ENCODE results near the gene TEKT3. TPM values are rescaled to one million over a fixed set of nuclear protein-coding genes. Genes with fewer than 3 reads are reported as not detected.

TEKT3 gene
- total and polyA plus RNA-seq, 2 donors (not counting 3 experiments of a cell fraction or from before 2014, with no cell fraction given): 0.28 TPM; not detected in 1

DNA sequence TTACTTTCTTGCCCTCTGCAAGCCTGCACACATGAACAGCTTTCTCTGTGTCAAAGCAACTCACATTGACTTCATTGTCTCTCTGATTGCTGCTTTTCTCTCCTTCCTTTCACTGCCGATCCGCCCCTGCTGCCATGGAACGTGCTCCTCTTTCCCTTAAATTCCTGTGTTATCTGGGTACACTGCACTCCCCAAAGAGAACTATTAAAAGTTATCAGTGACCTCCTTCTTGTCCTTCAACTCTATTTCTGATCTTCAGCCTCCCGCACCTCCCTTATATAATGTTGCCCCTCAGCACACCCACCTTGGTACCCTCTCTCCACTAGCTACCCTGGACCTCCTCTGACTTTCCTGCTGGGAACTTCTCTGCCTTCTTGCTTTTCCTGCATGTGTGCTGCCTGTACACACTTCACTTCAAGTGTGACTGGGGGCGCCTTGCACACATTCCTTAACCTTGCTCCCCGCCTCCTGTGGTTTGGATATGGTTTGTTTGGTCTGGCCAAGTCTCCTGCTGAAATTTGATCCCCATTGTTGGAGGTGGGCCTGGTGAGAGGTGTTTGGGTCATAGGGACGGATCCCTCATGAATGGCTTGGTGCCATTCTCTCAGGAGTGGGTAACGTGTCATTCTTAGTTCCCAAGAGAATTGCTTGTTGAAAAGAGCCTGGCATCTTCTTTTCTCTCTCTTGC is 49.6 kb downstream of the TEKT3 start:
- no peak overlapping the region for H2AFZ ChIP-seq (ENCODE audit: low read depth, low read length)
- H3K36me3 ChIP-seq (ENCODE audit: control insufficient read depth in 2 of 2, extremely low read depth in 1 of 2, insufficient read depth in 2 of 2, low read length in 2 of 2): no peaks in the 10 kb centered on the region
- no peak overlapping the region for H3K4me2 ChIP-seq (ENCODE audit: insufficient read depth, low read length)
- dilution Hi-C loops (cut with MboI; ENCODE audit: extremely low pct_ligation_motif_present, low sequenced_read_pairs): no loop called here
- no peaks in the 10 kb centered on the region for H3K9me3 ChIP-seq (replicated peaks; ENCODE audit: control insufficient read depth, insufficient read depth, low read length)
- intact Hi-C loops (cut with micrococcal nuclease): no loop called here
- ChIA-PET POLR2A (no interaction called here), CTCF (interaction anchor here (1.9 kb wide), 1 partner anchor 211 kb away, joined by 5 read pairs; no protein-coding TSS in a partner anchor)
- H3K9ac ChIP-seq (replicated peaks; ENCODE audit: extremely low read depth, insufficient read depth, low read length): no peak overlapping the region
- H4K20me1 ChIP-seq (replicated peaks; ENCODE audit: control insufficient read depth, extremely low read depth, insufficient read depth, low read length): no peaks in the 10 kb centered on the region
- FAIRE-seq (no peak), DNase-seq (ENCODE audit: low read depth, low spot score) (no peak)
- peaks cover 0 to 5% of the 10 kb centered on the region in 2 experiments for H3K27me3 ChIP-seq (ENCODE audit: control insufficient read depth in 2 of 2, insufficient read depth in 2 of 2, low read length in 2 of 2)
- BruUV-seq (replicated peaks): no TSS peak
- TF ChIP-seq, protein P1, sequence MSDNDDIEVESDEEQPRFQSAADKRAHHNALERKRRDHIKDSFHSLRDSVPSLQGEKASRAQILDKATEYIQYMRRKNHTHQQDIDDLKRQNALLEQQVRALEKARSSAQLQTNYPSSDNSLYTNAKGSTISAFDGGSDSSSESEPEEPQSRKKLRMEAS (IDR thresholded peaks at IDR 0.05; ENCODE audit: insufficient read depth, insufficient read length): no peak
- TF ChIP-seq POLR2A (IDR thresholded peaks at IDR 0.05; ENCODE audit: low read depth, low read length): no peak
- TF ChIP-seq JUN (IDR thresholded peaks at IDR 0.05; ENCODE audit: borderline replicate concordance, insufficient read depth, insufficient read length, low read depth): no peak
- no peaks in the 10 kb centered on the region for H3K79me2 ChIP-seq (ENCODE audit: control insufficient read depth, insufficient read depth, low read length)
- H3K4me3 ChIP-seq (replicated peaks in 1 of 3; ENCODE audit: insufficient read depth in 1 of 3, low read depth in 1 of 3, low read length in 3 of 3): no peak overlapping the region
- no peaks in the 10 kb centered on the region for H3K9me1 ChIP-seq (replicated peaks; ENCODE audit: control insufficient read depth, extremely low read depth, insufficient read depth, low read length)
- H3K27ac ChIP-seq (ENCODE audit: insufficient read depth, low read depth, low read length): no peak overlapping the region
- peaks cover 5% of the 10 kb centered on the region for H3K4me1 ChIP-seq (ENCODE audit: control insufficient read depth, extremely low read depth, insufficient read depth, low read length)

DNA sequence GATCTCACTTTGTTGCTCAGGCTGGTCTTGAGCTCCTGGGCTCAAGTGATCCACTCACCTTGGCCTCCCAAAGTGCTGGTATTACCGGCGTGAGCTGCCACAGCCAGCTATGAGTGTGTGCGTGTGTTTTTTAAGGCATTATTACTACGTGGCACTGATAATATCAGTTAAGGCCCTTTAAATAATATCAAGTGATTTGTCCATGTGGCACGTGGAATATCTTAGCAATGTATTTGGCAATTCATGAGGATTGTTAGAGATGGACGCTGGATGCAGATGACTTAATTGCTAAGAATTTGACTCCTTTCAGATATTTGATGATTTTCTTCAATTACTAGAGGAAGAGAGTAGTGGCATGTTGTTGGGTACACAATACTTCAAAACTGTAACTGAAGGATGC is 50.8 kb downstream of the TEKT3 start:
- Histone ChIP-seq H2AFZ (ENCODE audit: low read depth, low read length) (no peak overlapping the region), H3K27ac (ENCODE audit: insufficient read depth, low read depth, low read length) (no peak overlapping the region), H3K9me1 (replicated peaks; ENCODE audit: control insufficient read depth, extremely low read depth, insufficient read depth, low read length) (no peaks in the 10 kb centered on the region), H3K4me1 (ENCODE audit: control insufficient read depth, extremely low read depth, insufficient read depth, low read length) (peaks cover 5% of the 10 kb centered on the region), H3K9me3 (replicated peaks; ENCODE audit: control insufficient read depth, insufficient read depth, low read length) (no peaks in the 10 kb centered on the region), H3K4me2 (ENCODE audit: insufficient read depth, low read length) (no peak overlapping the region), H3K36me3 (ENCODE audit: control insufficient read depth in 2 of 2, extremely low read depth in 1 of 2, insufficient read depth in 2 of 2, low read length in 2 of 2) (no peaks in the 10 kb centered on the region), H3K79me2 (ENCODE audit: control insufficient read depth, insufficient read depth, low read length) (no peaks in the 10 kb centered on the region), H3K4me3 (replicated peaks in 1 of 3; ENCODE audit: insufficient read depth in 1 of 3, low read depth in 1 of 3, low read length in 3 of 3) (no peak overlapping the region), H3K9ac (replicated peaks; ENCODE audit: extremely low read depth, insufficient read depth, low read length) (no peak overlapping the region), H3K27me3 (ENCODE audit: control insufficient read depth in 2 of 2, insufficient read depth in 2 of 2, low read length in 2 of 2) (peaks cover 0 to 5% of the 10 kb centered on the region in 2 experiments), H4K20me1 (replicated peaks; ENCODE audit: control insufficient read depth, extremely low read depth, insufficient read depth, low read length) (no peaks in the 10 kb centered on the region)
- FAIRE-seq: no peak
- POLR2A ChIA-PET: no interaction called here
- no peak for DNase-seq (ENCODE audit: low read depth, low spot score)
- BruUV-seq (replicated peaks): no TSS peak
- intact Hi-C loops (cut with micrococcal nuclease) (no loop called here), dilution Hi-C loops (cut with MboI; ENCODE audit: extremely low pct_ligation_motif_present, low sequenced_read_pairs) (no loop called here)
- CTCF ChIA-PET: interaction anchor here (1.2 to 1.9 kb wide), 2 partner anchors 29 to 212 kb away, joined by 3 to 5 read pairs; no protein-coding TSS in a partner anchor
- TF ChIP-seq POLR2AphosphoS5 (IDR thresholded peaks at IDR 0.05; ENCODE audit: insufficient read depth, low read depth, low read length) (no peak), FOS (IDR thresholded peaks at IDR 0.05; ENCODE audit: borderline replicate concordance, insufficient read depth, low read length) (no peak), JUN (IDR thresholded peaks at IDR 0.05; ENCODE audit: borderline replicate concordance, insufficient read depth, insufficient read length, low read depth) (no peak), GATA2 (IDR thresholded peaks at IDR 0.05; ENCODE audit: insufficient read depth, insufficient read length, low read depth, low read length) (no peak), POLR2A (IDR thresholded peaks at IDR 0.05; ENCODE audit: low read depth, low read length) (no peak), MYC (IDR thresholded peaks at IDR 0.05; ENCODE audit: low read depth, low read length) (no peak), EZH2 (IDR thresholded peaks at IDR 0.05; ENCODE audit: borderline replicate concordance, low read depth, low read length, severe bottlenecking) (no peak)
- TF ChIP-seq, protein P1 (IDR thresholded peaks at IDR 0.05; ENCODE audit: insufficient read depth, insufficient read length): no peak
- TF ChIP-seq, protein P2, sequence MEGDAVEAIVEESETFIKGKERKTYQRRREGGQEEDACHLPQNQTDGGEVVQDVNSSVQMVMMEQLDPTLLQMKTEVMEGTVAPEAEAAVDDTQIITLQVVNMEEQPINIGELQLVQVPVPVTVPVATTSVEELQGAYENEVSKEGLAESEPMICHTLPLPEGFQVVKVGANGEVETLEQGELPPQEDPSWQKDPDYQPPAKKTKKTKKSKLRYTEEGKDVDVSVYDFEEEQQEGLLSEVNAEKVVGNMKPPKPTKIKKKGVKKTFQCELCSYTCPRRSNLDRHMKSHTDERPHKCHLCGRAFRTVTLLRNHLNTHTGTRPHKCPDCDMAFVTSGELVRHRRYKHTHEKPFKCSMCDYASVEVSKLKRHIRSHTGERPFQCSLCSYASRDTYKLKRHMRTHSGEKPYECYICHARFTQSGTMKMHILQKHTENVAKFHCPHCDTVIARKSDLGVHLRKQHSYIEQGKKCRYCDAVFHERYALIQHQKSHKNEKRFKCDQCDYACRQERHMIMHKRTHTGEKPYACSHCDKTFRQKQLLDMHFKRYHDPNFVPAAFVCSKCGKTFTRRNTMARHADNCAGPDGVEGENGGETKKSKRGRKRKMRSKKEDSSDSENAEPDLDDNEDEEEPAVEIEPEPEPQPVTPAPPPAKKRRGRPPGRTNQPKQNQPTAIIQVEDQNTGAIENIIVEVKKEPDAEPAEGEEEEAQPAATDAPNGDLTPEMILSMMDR (IDR thresholded peaks at IDR 0.05; ENCODE audit: extremely low read depth in 1 of 2, insufficient read depth in 1 of 2, low read depth in 1 of 2, low read length in 2 of 2): no peak
